ENCODE measurements around the gene CRTC3. TPM values are rescaled to one million over a fixed set of nuclear protein-coding genes. Genes with fewer than 3 reads are reported as not detected.

CRTC3 gene
- total RNA-seq, 1 experiment from 2014 or later, result 25.9 TPM

DNA sequence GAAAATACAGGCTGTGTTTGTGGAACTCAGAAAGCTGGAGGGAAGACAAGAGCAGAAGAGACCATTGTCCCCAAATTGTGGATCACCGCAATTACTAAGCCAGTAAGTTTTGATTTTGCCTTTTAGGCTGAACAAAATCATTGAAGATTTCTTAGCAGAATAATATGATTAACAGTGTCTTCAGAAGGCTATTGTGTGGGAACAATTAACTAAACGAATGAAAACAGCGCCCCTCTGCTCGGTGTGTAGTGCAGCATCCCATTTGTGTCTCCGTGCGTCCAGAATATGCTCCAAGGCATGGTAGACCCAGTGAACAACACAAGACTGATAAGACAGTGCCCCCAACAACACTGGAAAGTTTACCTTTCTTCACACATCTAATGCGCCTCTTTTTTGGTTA is 71.2 kb downstream of the CRTC3 start:
- H3K4me1 Mint-ChIP-seq (ENCODE audit: insufficient read depth, unreplicated experiment), result peaks cover 6% of the 10 kb centered on the region
- no peak overlapping the region for H3K4me3 Mint-ChIP-seq (ENCODE audit: unreplicated experiment)
- intact Hi-C loops (cut with micrococcal nuclease), result loop anchor here (10.0 kb wide), 1 partner anchor 276 kb away; no protein-coding TSS in a partner anchor
- no peaks in the 10 kb centered on the region for H3K27me3 Mint-ChIP-seq (ENCODE audit: insufficient read depth, unreplicated experiment)
- no peak for DNase-seq (ENCODE audit: unreplicated experiment)
- peak overlapping the region; percentile 8 for H3K27ac Mint-ChIP-seq (ENCODE audit: low read depth, unreplicated experiment)
- BruUV-seq (replicated peaks), result no TSS peak
- H3K36me3 Mint-ChIP-seq (ENCODE audit: insufficient read depth, unreplicated experiment), result peaks cover 25% of the 10 kb centered on the region
- TF ChIP-seq CTCF (IDR thresholded peaks at IDR 0.05; ENCODE audit: unreplicated experiment), result no peak
- no peaks in the 10 kb centered on the region for H3K9me3 Mint-ChIP-seq (ENCODE audit: unreplicated experiment)
- POLR2A ChIA-PET, result no interaction called here
- CTCF ChIA-PET, result interaction anchor here (0.7 kb wide), 2 partner anchors 42 to 48 kb away, joined by 3 read pairs; no protein-coding TSS in a partner anchor

DNA sequence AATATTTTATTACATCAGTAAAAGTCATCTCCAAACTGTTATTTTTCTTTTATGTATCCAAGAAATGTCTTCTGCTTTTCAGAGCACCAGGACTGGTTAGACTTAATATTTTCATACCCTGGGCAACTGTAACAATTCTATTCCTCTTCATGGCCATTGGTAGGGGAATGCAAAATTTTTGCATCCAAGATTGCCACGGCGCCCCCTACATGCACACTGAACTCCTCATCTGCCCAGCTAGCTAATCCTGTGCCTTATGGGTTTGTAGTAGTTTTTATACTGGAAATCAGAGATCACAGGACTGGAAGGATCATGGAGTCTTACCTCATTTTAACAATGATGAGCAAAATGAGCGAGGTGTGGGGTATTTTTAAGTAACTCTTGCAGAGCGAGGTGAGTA is 74.2 kb downstream of the CRTC3 start:
- Mint-ChIP-seq H3K27me3 (ENCODE audit: insufficient read depth, unreplicated experiment) (no peaks in the 10 kb centered on the region), H3K4me3 (ENCODE audit: unreplicated experiment) (no peak overlapping the region), H3K36me3 (ENCODE audit: insufficient read depth, unreplicated experiment) (peaks cover 33% of the 10 kb centered on the region), H3K27ac (ENCODE audit: low read depth, unreplicated experiment) (no peak overlapping the region), H3K9me3 (ENCODE audit: unreplicated experiment) (no peaks in the 10 kb centered on the region), H3K4me1 (ENCODE audit: insufficient read depth, unreplicated experiment) (no peaks in the 10 kb centered on the region)
- ChIA-PET POLR2A (interaction anchor here (0.9 kb wide), 1 partner anchor 73 kb away, joined by 3 read pairs; no protein-coding TSS in a partner anchor), CTCF (interaction anchor here (0.6 to 1.1 kb wide), 5 partner anchors 9 to 310 kb away, joined by 3 read pairs; no protein-coding TSS in a partner anchor)
- intact Hi-C loops (cut with micrococcal nuclease), result loop anchor here (10.0 kb wide), 1 partner anchor 279 kb away; no protein-coding TSS in a partner anchor
- BruUV-seq (replicated peaks), result no TSS peak
- peak; percentile 34 for TF ChIP-seq CTCF (IDR thresholded peaks at IDR 0.05; ENCODE audit: unreplicated experiment)
- DNase-seq (ENCODE audit: unreplicated experiment), result peak; percentile 42

- peaks cover 28% of the 10 kb centered on the region for H3K36me3 Mint-ChIP-seq (ENCODE audit: insufficient read depth, unreplicated experiment)
- H3K4me3 Mint-ChIP-seq (ENCODE audit: unreplicated experiment), result no peak overlapping the region
- BruUV-seq (replicated peaks), result no TSS peak
- no peak overlapping the region for H3K27ac Mint-ChIP-seq (ENCODE audit: low read depth, unreplicated experiment)
- CTCF ChIA-PET, result no interaction called here
- H3K4me1 Mint-ChIP-seq (ENCODE audit: insufficient read depth, unreplicated experiment), result no peaks in the 10 kb centered on the region
- H3K27me3 Mint-ChIP-seq (ENCODE audit: insufficient read depth, unreplicated experiment), result no peaks in the 10 kb centered on the region
- POLR2A ChIA-PET, result no interaction called here
- no peaks in the 10 kb centered on the region for H3K9me3 Mint-ChIP-seq (ENCODE audit: unreplicated experiment)
- TF ChIP-seq CTCF (IDR thresholded peaks at IDR 0.05; ENCODE audit: unreplicated experiment), result no peak
- intact Hi-C loops (cut with micrococcal nuclease), result loop anchor here (10.0 kb wide), 1 partner anchor 282 kb away; no protein-coding TSS in a partner anchor
- no peak for DNase-seq (ENCODE audit: unreplicated experiment)
These were observed 76.9 kb downstream of the CRTC3 start for GRCh38 chr15:90606641-90607040.

- ChIA-PET POLR2A (no interaction called here), CTCF (interaction anchor here (1.1 kb wide), 1 partner anchor 286 kb away, joined by 3 read pairs; no protein-coding TSS in a partner anchor)
- no peaks in the 10 kb centered on the region for H3K9me3 Mint-ChIP-seq (ENCODE audit: unreplicated experiment)
- H3K4me3 Mint-ChIP-seq (ENCODE audit: unreplicated experiment), result no peak overlapping the region
- no peak overlapping the region for H3K27ac Mint-ChIP-seq (ENCODE audit: low read depth, unreplicated experiment)
- H3K4me1 Mint-ChIP-seq (ENCODE audit: insufficient read depth, unreplicated experiment), result no peaks in the 10 kb centered on the region
- intact Hi-C loops (cut with micrococcal nuclease), result loop anchor here (10.0 kb wide), 1 partner anchor 283 kb away; no protein-coding TSS in a partner anchor
- no peak for DNase-seq (ENCODE audit: unreplicated experiment)
- BruUV-seq (replicated peaks), result no TSS peak
- no peak for TF ChIP-seq CTCF (IDR thresholded peaks at IDR 0.05; ENCODE audit: unreplicated experiment)
- H3K27me3 Mint-ChIP-seq (ENCODE audit: insufficient read depth, unreplicated experiment), result no peaks in the 10 kb centered on the region
- H3K36me3 Mint-ChIP-seq (ENCODE audit: insufficient read depth, unreplicated experiment), result peaks cover 28% of the 10 kb centered on the region
These were observed 77.6 kb downstream of the CRTC3 start for GRCh38 chr15:90607361-90607760.
